Hematopoietic multipotent progenitor cell treated with erythropoietin and hydrocortisone succinate and interleukin-3 and kit ligand, for 6 days (in vitro differentiated cells): ENCODE measurements around the gene MRC1.
"Not testable (repeated sequence)": the region's sequence is repeated elsewhere in the genome, so short reads cannot be mapped to it uniquely, and the experiment has no call there.

Source experiments
- DNase-seq: peaks from one replicate; pipeline ENCODE4 v3.0.0-alpha.2; 2015

Gene MRC1

GRCh38 chr10:17910125-17910789 is 101.1 kb downstream of the MRC1 start:
- DNase-seq, result peak; percentile 82

- no peak for DNase-seq
Observed at GRCh38 chr10:17912754-17913153, 103.6 kb downstream of the MRC1 start.

- DNase-seq, result no peak
Observed at GRCh38 chr10:17913604-17914003, 104.5 kb downstream of the MRC1 start.

GRCh38 chr10:17914169-17915045 is 105.3 kb downstream of the MRC1 start:
- no peak for DNase-seq

- DNase-seq, result no peak
Observed at GRCh38 chr10:17915181-17915580, 106.0 kb downstream of the MRC1 start.

GRCh38 chr10:17918187-17918903 is 109.2 kb downstream of the MRC1 start:
- no peak for DNase-seq

- no peak for DNase-seq
Observed at GRCh38 chr10:17921378-17921777, 112.2 kb downstream of the MRC1 start.

GRCh38 chr10:17923728-17924127 is 114.6 kb downstream of the MRC1 start:
- DNase-seq, result no peak

- DNase-seq, result no peak
Observed at GRCh38 chr10:17943033-17943745, 134.0 kb downstream of the MRC1 start.

GRCh38 chr10:17950269-17950668 is 141.1 kb downstream of the MRC1 start:
- not testable (repeated sequence) for DNase-seq

GRCh38 chr10:17950726-17951125 is 141.6 kb downstream of the MRC1 start:
- no peak for DNase-seq

- no peak for DNase-seq
Observed at GRCh38 chr10:17951868-17952371, 142.8 kb downstream of the MRC1 start, which contains the start of gene SLC39A12. Gene SLC39A12 (plus strand): TSS chr10:17951918. CDS start chr10:17953277, 1,359 bp downstream.

GRCh38 chr10:17954372-17954771 is 145.2 kb downstream of the MRC1 start:
- DNase-seq, result not testable (repeated sequence)

GRCh38 chr10:17954861-17955260 is 145.7 kb downstream of the MRC1 start:
- DNase-seq, result no peak

- no peak for DNase-seq
Observed at GRCh38 chr10:17958049-17958448, 148.9 kb downstream of the MRC1 start.

- no peak for DNase-seq
Observed at GRCh38 chr10:17959870-17960269, 150.7 kb downstream of the MRC1 start.
